PFSK-1 (cell line): ENCODE measurements around the gene MCHR1.

Source experiments
- FOXP2 ChIP-seq: optimal IDR thresholded peaks from 2 replicates; pipeline ENCODE3; 2011; ENCODE audit warnings: borderline replicate concordance, control low read depth, inconsistent platforms; ENCODE audit not compliant: insufficient read depth; ENCODE audit errors: extremely low read length, extremely low read depth
- POLR2AphosphoS5 ChIP-seq: IDR thresholded peaks from 2 replicates; pipeline ENCODE4 v1.6.1; 2012; ENCODE audit warnings: low read depth, mild to moderate bottlenecking, control low read depth, low read length, moderate library complexity
- REST ChIP-seq, 2 experiments: IDR thresholded peaks; 2 replicates each; pipeline versions ENCODE4 v1.6.1 to v1.8.0; 2011 to 2012; ENCODE audit warnings: low read depth in 2 of 2, low read length in 2 of 2, control low read depth in 1 of 2, inconsistent platforms in 1 of 2, mild to moderate bottlenecking in 1 of 2, moderate library complexity in 1 of 2; ENCODE audit not compliant: insufficient read depth in 1 of 2
- SIN3A ChIP-seq: IDR thresholded peaks from 2 replicates; pipeline ENCODE4 v1.6.1; 2012; ENCODE audit warnings: mild to moderate bottlenecking, low read length, moderate library complexity, borderline replicate concordance; ENCODE audit not compliant: insufficient read depth
- TAF1 ChIP-seq: IDR thresholded peaks from 2 replicates; pipeline ENCODE4 v1.6.1; 2012; ENCODE audit warnings: low read length, control low read depth, borderline replicate concordance; ENCODE audit not compliant: insufficient read depth

Gene MCHR1

GRCh38 chr22:40651057-40651456 is 28.2 kb upstream of the MCHR1 start:
- TF ChIP-seq SIN3A = no peak
- no peak for TF ChIP-seq TAF1
- TF ChIP-seq REST (IDR thresholded peaks at IDR 0.05; ENCODE audit: insufficient read depth in 1 of 2, low read depth in 2 of 2, low read length in 2 of 2) = no peak
- no peak for TF ChIP-seq POLR2AphosphoS5
- TF ChIP-seq FOXP2 = no peak

GRCh38 chr22:40651563-40652501 is 27.5 kb upstream of the MCHR1 start:
- TF ChIP-seq POLR2AphosphoS5 (peak; percentile 95), FOXP2 (peak; percentile 82), SIN3A (0 out of 2 replicates have a peak, but pooled peaks have one; percentile 46), REST (IDR thresholded peaks at IDR 0.05; ENCODE audit: insufficient read depth in 1 of 2, low read depth in 2 of 2, low read length in 2 of 2) (no peak), TAF1 (peak; percentile 75)

GRCh38 chr22:40653361-40653760 is 25.9 kb upstream of the MCHR1 start:
- TF ChIP-seq SIN3A (no peak), REST (IDR thresholded peaks at IDR 0.05; ENCODE audit: insufficient read depth in 1 of 2, low read depth in 2 of 2, low read length in 2 of 2) (no peak), POLR2AphosphoS5 (no peak), FOXP2 (no peak), TAF1 (no peak)

GRCh38 chr22:40654522-40655167 is 24.6 kb upstream of the MCHR1 start:
- no peak for TF ChIP-seq TAF1
- TF ChIP-seq SIN3A = peak; percentile 38; the same call in 1 of the 2 replicates
- TF ChIP-seq POLR2AphosphoS5 = no peak

GRCh38 chr22:40659166-40659565 is 20.1 kb upstream of the MCHR1 start:
- TF ChIP-seq POLR2AphosphoS5 = no peak
- no peak for TF ChIP-seq REST (IDR thresholded peaks at IDR 0.05; ENCODE audit: insufficient read depth in 1 of 2, low read depth in 2 of 2, low read length in 2 of 2)
- no peak for TF ChIP-seq FOXP2
- TF ChIP-seq TAF1 = no peak
- no peak for TF ChIP-seq SIN3A
